Raji (cell line): Measurements from ENCODE around the gene COL11A2.

Experiments used
- POLR2A ChIP-seq: IDR thresholded peaks from 2 replicates; pipeline ENCODE4 v1.6.1; 2011; ENCODE audit warnings: low read depth, low read length, control low read depth; ENCODE audit not compliant: insufficient read depth

The COL11A2 gene

GRCh38 chr6:33161354-33162331 lies 30.6 kb downstream of the COL11A2 start:
- TF ChIP-seq POLR2A: no peak

- no peak for TF ChIP-seq POLR2A
Measured at GRCh38 chr6:33160728-33161344, 31.4 kb downstream of the COL11A2 start.

GRCh38 chr6:33160096-33160495 lies 32.2 kb downstream of the COL11A2 start:
- TF ChIP-seq POLR2A: no peak

- no peak for TF ChIP-seq POLR2A
Measured at GRCh38 chr6:33156964-33157363, 35.3 kb downstream of the COL11A2 start.

- TF ChIP-seq POLR2A: no peak
Measured at GRCh38 chr6:33156561-33156960, 35.7 kb downstream of the COL11A2 start.

- no peak for TF ChIP-seq POLR2A
Measured at GRCh38 chr6:33154349-33154748, 37.9 kb downstream of the COL11A2 start.

- TF ChIP-seq POLR2A: no peak
Measured at GRCh38 chr6:33151050-33151449, 41.2 kb downstream of the COL11A2 start.

- TF ChIP-seq POLR2A: no peak
Measured at GRCh38 chr6:33147807-33148666, 44.2 kb downstream of the COL11A2 start.

GRCh38 chr6:33144373-33144772 lies 47.9 kb downstream of the COL11A2 start:
- TF ChIP-seq POLR2A: no peak

GRCh38 chr6:33143113-33143770 lies 49.0 kb downstream of the COL11A2 start:
- no peak for TF ChIP-seq POLR2A

GRCh38 chr6:33142501-33143070 lies 49.7 kb downstream of the COL11A2 start:
- TF ChIP-seq POLR2A: no peak

- TF ChIP-seq POLR2A: no peak
Measured at GRCh38 chr6:33140556-33140955, 51.7 kb downstream of the COL11A2 start.

- TF ChIP-seq POLR2A: no peak
Measured at GRCh38 chr6:33139596-33140206, 52.6 kb downstream of the COL11A2 start.

GRCh38 chr6:33136310-33136900 lies 55.9 kb downstream of the COL11A2 start:
- TF ChIP-seq POLR2A: no peak
